GM12875 (cell line): ENCODE data around the gene KIF5C.

Experiments
- H3K4me3 ChIP-seq: one replicate; pipeline ENCODE4 v1.5.1; 2011; ENCODE audit warnings: low read depth, low read length, control low read depth
- CTCF ChIP-seq: IDR thresholded peaks from 2 replicates; pipeline ENCODE4 v1.5.1; 2011; ENCODE audit warnings: low read depth, mild to moderate bottlenecking, control low read depth, inconsistent platforms, low read length, moderate library complexity, borderline replicate concordance; ENCODE audit not compliant: insufficient read depth

The KIF5C gene

GRCh38 chr2:148874868-148875341 is at the start of gene KIF5C:
Gene KIF5C, plus strand, starts transcription at chr2:148875227. Its CDS starts 391 bp downstream, at chr2:148875618.
- no peak for TF ChIP-seq CTCF
- H3K4me3 ChIP-seq = peak within 1 kb of the TSS; percentile 49

GRCh38 chr2:148826791-148827190 is 48.2 kb upstream of the KIF5C start:
- H3K4me3 ChIP-seq = no peak overlapping the region
- no peak for TF ChIP-seq CTCF

GRCh38 chr2:148828941-148829340 is 46.1 kb upstream of the KIF5C start:
- H3K4me3 ChIP-seq = no peak overlapping the region
- TF ChIP-seq CTCF = no peak

GRCh38 chr2:148829618-148830017 is 45.4 kb upstream of the KIF5C start:
- no peak for TF ChIP-seq CTCF
- H3K4me3 ChIP-seq = no peak overlapping the region

- H3K4me3 ChIP-seq = no peak overlapping the region
- no peak for TF ChIP-seq CTCF
Observed at GRCh38 chr2:148832637-148833036, 42.4 kb upstream of the KIF5C start.

- no peak for TF ChIP-seq CTCF
- H3K4me3 ChIP-seq = no peak overlapping the region
Observed at GRCh38 chr2:148842050-148842449, 33.0 kb upstream of the KIF5C start.

- no peak overlapping the region for H3K4me3 ChIP-seq
- no peak for TF ChIP-seq CTCF
Observed at GRCh38 chr2:148848146-148848545, 26.9 kb upstream of the KIF5C start.
